Gastrocnemius medialis (tissue), 4 donors: ENCODE measurements around the gene SUMO3.

Experiments used
- POLR2A ChIP-seq, 2 donors: fragments of 450-650 bp; IDR thresholded peaks; one replicate each; pipeline ENCODE4 v1.6.1; 2017; ENCODE audit warnings: antibody characterized with exemption in 2 of 2, mild to moderate bottlenecking in 2 of 2, moderate library complexity in 2 of 2
- TF ChIP-seq, protein P1 (sequence below), 5 experiments: fragments of 450-650 bp in 3 of 5; fragments of 200-600 bp in 2 of 5; sonication (generic) in 2 of 5; IDR thresholded peaks in 4 of 5; conservative IDR thresholded peaks in 1 of 5; 1 replicate in 4 of 5; 2 replicates in 1 of 5; pipeline ENCODE4 v1.5.1; 2016 to 2019; ENCODE audit warnings: antibody characterized with exemption in 5 of 5, mild to moderate bottlenecking in 3 of 5, moderate library complexity in 3 of 5

DNA sequence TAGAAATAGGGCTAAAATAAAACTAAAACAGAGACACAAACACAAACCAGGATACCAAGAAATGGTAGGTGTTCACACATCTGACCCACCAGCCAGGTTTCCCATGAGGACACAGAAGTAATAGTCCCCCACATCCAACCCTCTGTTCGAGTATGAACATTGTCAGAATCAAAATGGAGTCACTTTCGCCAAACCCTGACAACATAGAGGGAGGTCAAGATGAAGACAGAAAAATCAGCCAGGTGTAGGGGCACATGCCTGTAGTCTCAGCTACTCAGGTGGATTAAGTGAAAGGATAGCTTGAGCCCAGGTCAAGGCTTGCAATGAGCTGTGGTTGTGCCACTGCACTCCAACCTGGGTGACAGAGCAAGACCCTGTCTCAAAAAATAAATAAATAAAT is 20.1 kb downstream of the SUMO3 start:
- TF ChIP-seq, protein P1, sequence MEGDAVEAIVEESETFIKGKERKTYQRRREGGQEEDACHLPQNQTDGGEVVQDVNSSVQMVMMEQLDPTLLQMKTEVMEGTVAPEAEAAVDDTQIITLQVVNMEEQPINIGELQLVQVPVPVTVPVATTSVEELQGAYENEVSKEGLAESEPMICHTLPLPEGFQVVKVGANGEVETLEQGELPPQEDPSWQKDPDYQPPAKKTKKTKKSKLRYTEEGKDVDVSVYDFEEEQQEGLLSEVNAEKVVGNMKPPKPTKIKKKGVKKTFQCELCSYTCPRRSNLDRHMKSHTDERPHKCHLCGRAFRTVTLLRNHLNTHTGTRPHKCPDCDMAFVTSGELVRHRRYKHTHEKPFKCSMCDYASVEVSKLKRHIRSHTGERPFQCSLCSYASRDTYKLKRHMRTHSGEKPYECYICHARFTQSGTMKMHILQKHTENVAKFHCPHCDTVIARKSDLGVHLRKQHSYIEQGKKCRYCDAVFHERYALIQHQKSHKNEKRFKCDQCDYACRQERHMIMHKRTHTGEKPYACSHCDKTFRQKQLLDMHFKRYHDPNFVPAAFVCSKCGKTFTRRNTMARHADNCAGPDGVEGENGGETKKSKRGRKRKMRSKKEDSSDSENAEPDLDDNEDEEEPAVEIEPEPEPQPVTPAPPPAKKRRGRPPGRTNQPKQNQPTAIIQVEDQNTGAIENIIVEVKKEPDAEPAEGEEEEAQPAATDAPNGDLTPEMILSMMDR (IDR thresholded peaks at IDR 0.05 in 4 of 5, conservative IDR thresholded peaks at IDR 0.05 in 1 of 5): no peak
- no peak for TF ChIP-seq POLR2A (IDR thresholded peaks at IDR 0.05)
